ENCODE measurements around the gene SBDS. TPM values are rescaled to one million over a fixed set of nuclear protein-coding genes. Genes with fewer than 3 reads are reported as not detected.

Gene SBDS
- total RNA-seq, 4 donors from 2014 or later, result 138 to 199 (median 179) TPM

DNA sequence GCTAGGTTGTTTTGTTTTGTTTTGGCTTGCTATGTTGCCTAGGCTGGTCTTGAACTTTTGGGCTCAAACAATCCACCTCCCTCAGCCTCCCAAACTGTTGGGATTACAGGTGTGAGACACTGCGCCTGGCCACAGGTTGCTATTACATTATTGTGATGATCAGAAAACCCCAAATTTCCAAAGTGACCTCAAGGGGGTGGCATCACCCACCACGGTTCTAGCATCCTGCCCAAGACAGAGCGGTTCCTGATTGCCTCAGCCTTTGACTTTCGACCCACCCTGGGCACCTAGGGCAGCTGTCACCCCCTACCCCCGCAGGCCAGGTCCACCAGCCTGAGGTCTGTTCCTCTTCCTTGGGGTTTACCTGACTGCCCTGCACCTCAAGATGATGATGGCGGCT is 28.4 kb downstream of the SBDS start:
- WGBS, 2 donors, result 82 to 93% methylated on average over 4 to 6 of the region's 6 CpGs
- TF ChIP-seq POLR2A (IDR thresholded peaks at IDR 0.05) (no peak), CTCF (IDR thresholded peaks at IDR 0.05) (no peak), EP300 (IDR thresholded peaks at IDR 0.05) (no peak)

GRCh38 chr7:66964411-66964810 is 31.0 kb downstream of the SBDS start:
- Histone ChIP-seq H3K36me3 (peaks cover 0 to 21% (median 0%) of the 10 kb centered on the region in 3 donors), H3K27ac (no peak overlapping the region), H3K9me3 (peaks cover 0 to 3% (median 0%) of the 10 kb centered on the region in 4 donors), H3K4me3 (no peak overlapping the region), H3K27me3 (no peaks in the 10 kb centered on the region), H3K4me1 (no peaks in the 10 kb centered on the region)
- TF ChIP-seq CTCF (IDR thresholded peaks at IDR 0.05) (no peak), EP300 (IDR thresholded peaks at IDR 0.05) (no peak), POLR2A (IDR thresholded peaks at IDR 0.05) (no peak)
- 40 to 51% methylated on average over 4 of the region's 4 CpGs for WGBS, 2 donors
- no peak for DNase-seq (ENCODE audit: low spot score in 2 of 2)

More for the DNA sequence above, 28.4 kb downstream of the SBDS start:
- no peak overlapping the region for H3K27ac ChIP-seq
- H3K36me3 ChIP-seq, result no peaks in the 10 kb centered on the region
- no peak overlapping the region for H3K4me3 ChIP-seq
- H3K4me1 ChIP-seq, result no peaks in the 10 kb centered on the region
- no peak for DNase-seq (ENCODE audit: low spot score in 2 of 2)
- no peaks in the 10 kb centered on the region for H3K27me3 ChIP-seq
- H3K9me3 ChIP-seq, result peaks cover 0 to 3% (median 0%) of the 10 kb centered on the region in 4 donors

- Histone ChIP-seq H3K27me3 (no peaks in the 10 kb centered on the region), H3K4me1 (no peaks in the 10 kb centered on the region), H3K27ac (no peak overlapping the region), H3K36me3 (peaks cover 0 to 54% (median 0%) of the 10 kb centered on the region in 3 donors), H3K4me3 (no peak overlapping the region), H3K9me3 (peaks cover 0 to 3% (median 0%) of the 10 kb centered on the region in 4 donors)
- TF ChIP-seq POLR2A (IDR thresholded peaks at IDR 0.05) (no peak), EP300 (IDR thresholded peaks at IDR 0.05) (no peak), CTCF (IDR thresholded peaks at IDR 0.05) (no peak)
- DNase-seq (ENCODE audit: low spot score in 2 of 2), result no peak
- 87 to 90% methylated on average over 5 of the region's 5 CpGs for whole genome bisulfite sequencing, 2 donors
Observed at GRCh38 chr7:66961096-66961495, 34.3 kb downstream of the SBDS start.

- H3K4me1 ChIP-seq, result no peaks in the 10 kb centered on the region
- no peak overlapping the region for H3K27ac ChIP-seq
- 96 to 100% methylated on average over 4 of the region's 4 CpGs for WGBS, 2 donors
- no peaks in the 10 kb centered on the region for H3K27me3 ChIP-seq
- peaks cover 0 to 63% (median 0%) of the 10 kb centered on the region in 3 donors for H3K36me3 ChIP-seq
- no peak for DNase-seq (ENCODE audit: low spot score in 2 of 2)
- H3K4me3 ChIP-seq, result no peak overlapping the region
- H3K9me3 ChIP-seq, result no peaks in the 10 kb centered on the region
- TF ChIP-seq EP300 (IDR thresholded peaks at IDR 0.05) (no peak), POLR2A (IDR thresholded peaks at IDR 0.05) (no peak), CTCF (IDR thresholded peaks at IDR 0.05) (no peak)
Observed at GRCh38 chr7:66960192-66960591, 35.2 kb downstream of the SBDS start.

GRCh38 chr7:66958538-66959350 is 36.6 kb downstream of the SBDS start:
- no peak overlapping the region for H3K4me3 ChIP-seq
- TF ChIP-seq POLR2A (IDR thresholded peaks at IDR 0.05) (no peak), CTCF (IDR thresholded peaks at IDR 0.05) (no peak), EP300 (IDR thresholded peaks at IDR 0.05) (no peak)
- no peaks in the 10 kb centered on the region for H3K4me1 ChIP-seq
- H3K27me3 ChIP-seq, result no peaks in the 10 kb centered on the region
- 74 to 82% methylated on average over 17 of the region's 17 CpGs for WGBS, 2 donors
- DNase-seq (ENCODE audit: low spot score in 2 of 2), result no peak
- no peak overlapping the region for H3K27ac ChIP-seq
- no peaks in the 10 kb centered on the region for H3K9me3 ChIP-seq
- H3K36me3 ChIP-seq, result peaks cover 0 to 78% (median 6%) of the 10 kb centered on the region in 3 donors
